HEK293 (cell line): ENCODE data around the gene GBP6.

Experiments
- CTCF ChIA-PET: fragments of 350-600 bp; formaldehyde crosslinking; extraction: SDS; loops from one replicate; lab custom pipeline; 2021; ENCODE audit warnings: antibody characterized with exemption; lab: Yijun Ruan, JAX
- POLR2A ChIA-PET: fragments of 300-600 bp; formaldehyde crosslinking; extraction: SDS; loops from one replicate; lab custom pipeline; 2020; ENCODE audit warnings: antibody characterized with exemption, inconsistent platforms; lab: Yijun Ruan, JAX
- H3K27ac ChIP-seq: fragments of 200-500 bp; sonication (Bioruptor generic); 2 replicates; pipeline ENCODE4 v1.5.1; 2014; ENCODE audit warnings: low read depth, low read length, control low read depth, inconsistent platforms; ENCODE audit errors: extremely low read depth
- H3K36me3 ChIP-seq, 2 experiments: fragments of 200-500 bp in 1 of 2; sonication (Bioruptor generic) in 1 of 2; 1 replicate in 1 of 2; 2 replicates in 1 of 2; pipeline ENCODE4 v1.5.1; 2014 to 2017; ENCODE audit warnings: inconsistent platforms in 2 of 2, low read length in 2 of 2; ENCODE audit not compliant: control insufficient read depth in 2 of 2, insufficient read depth in 1 of 2
- H3K4me1 ChIP-seq: fragments of 200-500 bp; sonication (Bioruptor generic); 2 replicates; pipeline ENCODE4 v1.5.1; 2014; ENCODE audit warnings: mild to moderate bottlenecking, low read length, inconsistent platforms; ENCODE audit not compliant: control insufficient read depth, insufficient read depth
- H3K4me3 ChIP-seq: 2 replicates; pipeline ENCODE4 v1.5.1; 2011; ENCODE audit warnings: low read depth, mild to moderate bottlenecking, control low read depth, low read length, moderate library complexity
- H3K9me3 ChIP-seq: fragments of 200-500 bp; sonication (Bioruptor generic); 2 replicates; pipeline ENCODE4 v1.5.1; 2014; ENCODE audit warnings: low read depth, low read length, inconsistent platforms; ENCODE audit not compliant: control insufficient read depth, insufficient read depth
- EGR2 ChIP-seq: fragments of 450-650 bp; formaldehyde crosslinking; IDR thresholded peaks from 2 replicates; pipeline ENCODE4 v1.5.1; 2016; ENCODE audit warnings: low read depth, missing biosample characterization, missing genetic modification characterization
- GLIS1 ChIP-seq: fragments of 450-650 bp; formaldehyde crosslinking; IDR thresholded peaks from 2 replicates; pipeline ENCODE4 v1.5.1; 2016; ENCODE audit warnings: missing biosample characterization, missing genetic modification characterization
- KLF8 ChIP-seq: fragments of 450-650 bp; formaldehyde crosslinking; IDR thresholded peaks from 2 replicates; pipeline ENCODE4 v1.5.1; 2016; ENCODE audit warnings: missing biosample characterization, missing genetic modification characterization
- MYNN ChIP-seq: fragments of 450-650 bp; formaldehyde crosslinking; IDR thresholded peaks from 2 replicates; pipeline ENCODE4 v1.5.1; 2016; ENCODE audit warnings: missing biosample characterization, missing genetic modification characterization, borderline replicate concordance
- OVOL3 ChIP-seq: fragments of 450-650 bp; formaldehyde crosslinking; IDR thresholded peaks from 2 replicates; pipeline ENCODE4 v1.5.1; 2016; ENCODE audit warnings: missing biosample characterization, missing genetic modification characterization
- ZBTB7A ChIP-seq: fragments of 450-650 bp; formaldehyde crosslinking; IDR thresholded peaks from 2 replicates; pipeline ENCODE4 v1.5.1; 2016; ENCODE audit warnings: low read depth, missing biosample characterization, missing genetic modification characterization
- ZIC2 ChIP-seq: fragments of 450-650 bp; formaldehyde crosslinking; IDR thresholded peaks from 2 replicates; pipeline ENCODE4 v1.5.1; 2016; ENCODE audit warnings: missing biosample characterization, missing genetic modification characterization
- ZNF112 ChIP-seq: fragments of 450-650 bp; formaldehyde crosslinking; IDR thresholded peaks from 2 replicates; pipeline ENCODE4 v1.5.0; 2017; ENCODE audit warnings: missing biosample characterization, missing genetic modification characterization
- ZNF138 ChIP-seq: fragments of 450-650 bp; formaldehyde crosslinking; IDR thresholded peaks from 2 replicates; pipeline ENCODE4 v1.5.1; 2016; ENCODE audit warnings: missing biosample characterization, missing genetic modification characterization, borderline replicate concordance
- ZNF302 ChIP-seq: fragments of 450-650 bp; formaldehyde crosslinking; IDR thresholded peaks from 2 replicates; pipeline ENCODE4 v1.5.1; 2016; ENCODE audit warnings: missing biosample characterization, missing genetic modification characterization, low read depth
- ZNF544 ChIP-seq: fragments of 450-650 bp; formaldehyde crosslinking; IDR thresholded peaks from 2 replicates; pipeline ENCODE4 v1.5.0; 2017; ENCODE audit warnings: missing biosample characterization, missing genetic modification characterization
- ZNF561 ChIP-seq: fragments of 450-650 bp; IDR thresholded peaks from 2 replicates; pipeline ENCODE4 v1.5.1; 2018; ENCODE audit warnings: missing biosample characterization, missing genetic modification characterization, borderline replicate concordance
- ZNF658 ChIP-seq: fragments of 450-650 bp; formaldehyde crosslinking; IDR thresholded peaks from 2 replicates; pipeline ENCODE4; 2016; ENCODE audit warnings: missing biosample characterization, missing genetic modification characterization
- ZNF768 ChIP-seq: fragments of 450-650 bp; formaldehyde crosslinking; IDR thresholded peaks from 2 replicates; pipeline ENCODE4 v1.5.1; 2018; ENCODE audit warnings: missing biosample characterization, mild to moderate bottlenecking, missing genetic modification characterization
- TF ChIP-seq, protein P1 (sequence below): fragments of 450-650 bp; IDR thresholded peaks from 2 replicates; pipeline ENCODE4 v1.5.1; 2018; ENCODE audit warnings: missing biosample characterization, mild to moderate bottlenecking, missing genetic modification characterization
- TF ChIP-seq, protein P2 (sequence below): fragments of 450-650 bp; formaldehyde crosslinking; IDR thresholded peaks from 2 replicates; pipeline ENCODE4 v1.5.1; 2016; ENCODE audit warnings: missing biosample characterization, missing genetic modification characterization
- TF ChIP-seq, protein P3 (sequence below): fragments of 450-650 bp; formaldehyde crosslinking; IDR thresholded peaks from 2 replicates; pipeline ENCODE4 v1.5.1; 2016; ENCODE audit warnings: missing biosample characterization, missing genetic modification characterization, borderline replicate concordance

GBP6 gene

DNA sequence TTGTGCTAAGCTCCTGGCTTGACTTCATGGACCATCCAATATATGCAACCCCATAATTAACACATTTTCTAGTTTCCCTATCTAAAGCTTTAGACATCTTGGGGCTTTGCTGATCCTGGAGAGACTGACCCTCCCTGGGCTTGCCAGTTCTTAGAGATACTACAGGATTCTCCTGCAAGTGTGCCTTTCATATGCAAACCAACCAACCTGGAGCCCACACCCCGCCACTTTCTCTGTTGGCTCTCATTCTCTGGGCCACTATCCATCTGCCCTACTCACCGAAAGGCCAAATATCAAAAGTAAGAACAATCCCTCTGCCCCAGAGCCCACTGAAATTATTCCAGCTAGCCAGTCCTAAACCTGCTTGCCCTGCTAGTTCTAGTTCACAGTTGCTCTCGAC, 2.2 kb upstream of the GBP6 start (continued):
- TF ChIP-seq MYNN, result no peak
- TF ChIP-seq ZNF561, result no peak

DNA sequence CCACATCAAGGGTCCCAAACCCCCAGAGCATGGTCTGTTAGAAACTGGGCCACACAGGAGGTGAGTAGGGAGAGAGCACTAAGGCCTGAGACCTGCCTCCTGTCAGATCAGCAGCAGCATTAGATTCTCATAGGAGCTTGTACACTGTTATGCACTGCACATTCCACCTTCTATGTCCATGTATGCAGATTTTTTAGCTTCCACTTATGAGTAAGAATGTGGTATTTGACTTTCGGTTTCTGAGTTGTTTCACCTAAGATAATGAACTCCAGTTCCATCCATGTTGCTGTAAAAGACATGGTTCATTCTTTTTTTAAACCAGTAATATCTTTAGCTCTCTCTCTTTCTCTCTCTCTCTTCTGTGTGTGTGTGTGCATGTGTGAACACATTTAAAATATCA, 663 bp upstream of the GBP6 start:
- no peak overlapping the region for H3K27ac ChIP-seq
- TF ChIP-seq ZIC2, result no peak
- TF ChIP-seq GLIS1 (tag by site-specific recombination), result no peak
- TF ChIP-seq, protein P1, sequence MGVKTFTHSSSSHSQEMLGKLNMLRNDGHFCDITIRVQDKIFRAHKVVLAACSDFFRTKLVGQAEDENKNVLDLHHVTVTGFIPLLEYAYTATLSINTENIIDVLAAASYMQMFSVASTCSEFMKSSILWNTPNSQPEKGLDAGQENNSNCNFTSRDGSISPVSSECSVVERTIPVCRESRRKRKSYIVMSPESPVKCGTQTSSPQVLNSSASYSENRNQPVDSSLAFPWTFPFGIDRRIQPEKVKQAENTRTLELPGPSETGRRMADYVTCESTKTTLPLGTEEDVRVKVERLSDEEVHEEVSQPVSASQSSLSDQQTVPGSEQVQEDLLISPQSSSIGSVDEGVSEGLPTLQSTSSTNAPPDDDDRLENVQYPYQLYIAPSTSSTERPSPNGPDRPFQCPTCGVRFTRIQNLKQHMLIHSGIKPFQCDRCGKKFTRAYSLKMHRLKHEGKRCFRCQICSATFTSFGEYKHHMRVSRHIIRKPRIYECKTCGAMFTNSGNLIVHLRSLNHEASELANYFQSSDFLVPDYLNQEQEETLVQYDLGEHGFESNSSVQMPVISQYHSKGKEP, result no peak
- TF ChIP-seq, protein P2, sequence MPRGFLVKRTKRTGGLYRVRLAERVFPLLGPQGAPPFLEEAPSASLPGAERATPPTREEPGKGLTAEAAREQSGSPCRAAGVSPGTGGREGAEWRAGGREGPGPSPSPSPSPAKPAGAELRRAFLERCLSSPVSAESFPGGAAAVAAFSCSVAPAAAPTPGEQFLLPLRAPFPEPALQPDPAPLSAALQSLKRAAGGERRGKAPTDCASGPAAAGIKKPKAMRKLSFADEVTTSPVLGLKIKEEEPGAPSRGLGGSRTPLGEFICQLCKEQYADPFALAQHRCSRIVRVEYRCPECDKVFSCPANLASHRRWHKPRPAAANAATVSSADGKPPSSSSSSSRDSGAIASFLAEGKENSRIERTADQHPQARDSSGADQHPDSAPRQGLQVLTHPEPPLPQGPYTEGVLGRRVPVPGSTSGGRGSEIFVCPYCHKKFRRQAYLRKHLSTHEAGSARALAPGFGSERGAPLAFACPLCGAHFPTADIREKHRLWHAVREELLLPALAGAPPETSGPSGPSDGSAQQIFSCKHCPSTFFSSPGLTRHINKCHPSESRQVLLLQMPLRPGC, result no peak
- no peak for TF ChIP-seq ZNF112 (tag by site-specific recombination)
- no peak for TF ChIP-seq ZBTB7A (tag by site-specific recombination)
- TF ChIP-seq ZNF302 (tag by site-specific recombination), result no peak
- TF ChIP-seq ZNF544, result no peak
- no peak for TF ChIP-seq ZNF768 (tag by site-specific recombination)
- TF ChIP-seq KLF8 (tag by site-specific recombination), result no peak
- no peak for TF ChIP-seq ZNF138
- TF ChIP-seq, protein P3, sequence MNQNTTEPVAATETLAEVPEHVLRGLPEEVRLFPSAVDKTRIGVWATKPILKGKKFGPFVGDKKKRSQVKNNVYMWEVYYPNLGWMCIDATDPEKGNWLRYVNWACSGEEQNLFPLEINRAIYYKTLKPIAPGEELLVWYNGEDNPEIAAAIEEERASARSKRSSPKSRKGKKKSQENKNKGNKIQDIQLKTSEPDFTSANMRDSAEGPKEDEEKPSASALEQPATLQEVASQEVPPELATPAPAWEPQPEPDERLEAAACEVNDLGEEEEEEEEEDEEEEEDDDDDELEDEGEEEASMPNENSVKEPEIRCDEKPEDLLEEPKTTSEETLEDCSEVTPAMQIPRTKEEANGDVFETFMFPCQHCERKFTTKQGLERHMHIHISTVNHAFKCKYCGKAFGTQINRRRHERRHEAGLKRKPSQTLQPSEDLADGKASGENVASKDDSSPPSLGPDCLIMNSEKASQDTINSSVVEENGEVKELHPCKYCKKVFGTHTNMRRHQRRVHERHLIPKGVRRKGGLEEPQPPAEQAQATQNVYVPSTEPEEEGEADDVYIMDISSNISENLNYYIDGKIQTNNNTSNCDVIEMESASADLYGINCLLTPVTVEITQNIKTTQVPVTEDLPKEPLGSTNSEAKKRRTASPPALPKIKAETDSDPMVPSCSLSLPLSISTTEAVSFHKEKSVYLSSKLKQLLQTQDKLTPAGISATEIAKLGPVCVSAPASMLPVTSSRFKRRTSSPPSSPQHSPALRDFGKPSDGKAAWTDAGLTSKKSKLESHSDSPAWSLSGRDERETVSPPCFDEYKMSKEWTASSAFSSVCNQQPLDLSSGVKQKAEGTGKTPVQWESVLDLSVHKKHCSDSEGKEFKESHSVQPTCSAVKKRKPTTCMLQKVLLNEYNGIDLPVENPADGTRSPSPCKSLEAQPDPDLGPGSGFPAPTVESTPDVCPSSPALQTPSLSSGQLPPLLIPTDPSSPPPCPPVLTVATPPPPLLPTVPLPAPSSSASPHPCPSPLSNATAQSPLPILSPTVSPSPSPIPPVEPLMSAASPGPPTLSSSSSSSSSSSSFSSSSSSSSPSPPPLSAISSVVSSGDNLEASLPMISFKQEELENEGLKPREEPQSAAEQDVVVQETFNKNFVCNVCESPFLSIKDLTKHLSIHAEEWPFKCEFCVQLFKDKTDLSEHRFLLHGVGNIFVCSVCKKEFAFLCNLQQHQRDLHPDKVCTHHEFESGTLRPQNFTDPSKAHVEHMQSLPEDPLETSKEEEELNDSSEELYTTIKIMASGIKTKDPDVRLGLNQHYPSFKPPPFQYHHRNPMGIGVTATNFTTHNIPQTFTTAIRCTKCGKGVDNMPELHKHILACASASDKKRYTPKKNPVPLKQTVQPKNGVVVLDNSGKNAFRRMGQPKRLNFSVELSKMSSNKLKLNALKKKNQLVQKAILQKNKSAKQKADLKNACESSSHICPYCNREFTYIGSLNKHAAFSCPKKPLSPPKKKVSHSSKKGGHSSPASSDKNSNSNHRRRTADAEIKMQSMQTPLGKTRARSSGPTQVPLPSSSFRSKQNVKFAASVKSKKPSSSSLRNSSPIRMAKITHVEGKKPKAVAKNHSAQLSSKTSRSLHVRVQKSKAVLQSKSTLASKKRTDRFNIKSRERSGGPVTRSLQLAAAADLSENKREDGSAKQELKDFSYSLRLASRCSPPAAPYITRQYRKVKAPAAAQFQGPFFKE (tag by site-specific recombination), result no peak
- TF ChIP-seq ZNF658 (tag by site-specific recombination), result no peak
- TF ChIP-seq OVOL3 (tag by site-specific recombination), result no peak
- CTCF ChIA-PET, result interaction anchor here (0.7 to 1.1 kb wide), 2 partner anchors 390 to 581 kb away, joined by 3 to 5 read pairs; no protein-coding TSS in a partner anchor
- H3K36me3 ChIP-seq, result no peaks in the 10 kb centered on the region
- no peaks in the 10 kb centered on the region for H3K9me3 ChIP-seq
- H3K4me1 ChIP-seq, result peaks cover 10% of the 10 kb centered on the region
- H3K4me3 ChIP-seq, result no peak overlapping the region
- POLR2A ChIA-PET, result no interaction called here

DNA sequence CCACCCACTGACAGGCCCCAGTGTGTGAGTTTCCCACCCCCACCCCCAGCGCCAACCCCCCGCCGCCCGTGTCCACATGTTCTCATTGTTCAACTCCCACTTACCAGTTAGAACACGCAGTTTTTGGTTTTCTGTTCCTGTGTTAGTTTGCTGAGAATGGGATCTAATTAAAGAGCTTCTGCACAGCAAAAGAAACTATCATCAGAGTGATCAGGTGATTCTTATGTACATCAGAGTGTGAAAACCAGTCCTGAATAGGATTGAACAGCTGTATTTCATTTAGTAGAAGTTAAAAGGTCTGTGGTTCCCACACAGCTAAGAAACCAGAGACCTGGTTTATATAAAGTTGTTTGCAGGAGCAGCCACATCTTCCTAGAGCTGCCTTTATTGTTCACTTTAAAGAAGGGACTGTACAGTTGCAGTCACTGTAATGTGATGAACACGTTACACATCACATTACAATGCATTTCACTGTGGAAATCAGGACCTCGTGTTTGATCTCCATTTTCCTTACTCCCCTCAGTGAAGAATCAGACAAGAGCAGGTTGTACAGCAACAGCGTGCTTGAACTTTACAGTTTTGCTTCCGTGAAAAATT, 1.2 kb downstream of the GBP6 start:
- H3K36me3 ChIP-seq, result no peaks in the 10 kb centered on the region
- peaks cover 9% of the 10 kb centered on the region for H3K4me1 ChIP-seq
- no peaks in the 10 kb centered on the region for H3K9me3 ChIP-seq
- no peak for TF ChIP-seq EGR2 (tag by site-specific recombination)
- no peak overlapping the region for H3K4me3 ChIP-seq
- ChIA-PET POLR2A (no interaction called here), CTCF (no interaction called here)
- no peak overlapping the region for H3K27ac ChIP-seq
